A549 treated with GW870086 at 1 μM for 4 hours (cell line): Measurements from ENCODE around the gene RGPD3. TPM values are rescaled to one million over a fixed set of nuclear protein-coding genes. Genes with fewer than 3 reads are reported as not detected.

ENCODE experiments used
- total RNA-seq: library from RNA; stranded (reverse); fragments of 200-300 nt; extraction: Qiagen RNA extraction; gene quantifications from 5 replicates; pipeline ENCODE4 v1.2.3, GENCODE V29; 2022; ENCODE audit warnings: low read depth

Gene RGPD3
- total RNA-seq = 0.07 to 0.14 TPM (median 0.13 TPM) in 5 replicates

GRCh38 chr2:106468107-106468506 is at the start of gene RGPD3:
TSS of gene RGPD3 (minus strand) at chr2:106468413. CDS start at chr2:106468288, 125 bp downstream.

GRCh38 chr2:106486551-106487385 is 18.6 kb upstream of the RGPD3 start, which contains the start of gene CD8B2:
TSS of gene CD8B2 (plus strand) at chr2:106487364. CDS start at chr2:106487427, 63 bp downstream.

Other genes with a start within 250 kb of the RGPD3 start
- not detected in 5 replicates for gene CD8B2, start 19.0 kb upstream of the RGPD3 start, total RNA-seq